ENCODE data around the gene SDK2.

DNA sequence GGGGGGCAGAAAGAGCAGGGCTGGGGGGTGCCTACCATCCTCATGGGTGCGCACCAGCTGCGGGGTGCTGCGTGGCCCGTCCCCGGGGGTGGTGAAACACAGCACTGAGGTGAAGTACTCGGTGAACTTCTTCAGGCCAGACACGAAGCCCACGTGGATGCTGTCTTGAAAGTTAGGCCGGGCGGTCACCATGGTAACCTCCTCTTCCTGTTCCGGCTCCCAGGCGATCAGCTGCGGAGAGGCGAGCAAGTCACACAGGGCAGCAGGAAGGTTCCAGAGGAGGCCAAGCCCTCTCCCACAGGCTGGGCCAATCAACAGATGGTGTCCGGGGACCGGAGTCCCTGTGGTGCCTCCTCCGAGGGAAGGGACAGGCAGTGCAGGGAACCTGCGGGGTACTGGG is 242.3 kb downstream of the SDK2 start:
- TF ChIP-seq, protein P1, sequence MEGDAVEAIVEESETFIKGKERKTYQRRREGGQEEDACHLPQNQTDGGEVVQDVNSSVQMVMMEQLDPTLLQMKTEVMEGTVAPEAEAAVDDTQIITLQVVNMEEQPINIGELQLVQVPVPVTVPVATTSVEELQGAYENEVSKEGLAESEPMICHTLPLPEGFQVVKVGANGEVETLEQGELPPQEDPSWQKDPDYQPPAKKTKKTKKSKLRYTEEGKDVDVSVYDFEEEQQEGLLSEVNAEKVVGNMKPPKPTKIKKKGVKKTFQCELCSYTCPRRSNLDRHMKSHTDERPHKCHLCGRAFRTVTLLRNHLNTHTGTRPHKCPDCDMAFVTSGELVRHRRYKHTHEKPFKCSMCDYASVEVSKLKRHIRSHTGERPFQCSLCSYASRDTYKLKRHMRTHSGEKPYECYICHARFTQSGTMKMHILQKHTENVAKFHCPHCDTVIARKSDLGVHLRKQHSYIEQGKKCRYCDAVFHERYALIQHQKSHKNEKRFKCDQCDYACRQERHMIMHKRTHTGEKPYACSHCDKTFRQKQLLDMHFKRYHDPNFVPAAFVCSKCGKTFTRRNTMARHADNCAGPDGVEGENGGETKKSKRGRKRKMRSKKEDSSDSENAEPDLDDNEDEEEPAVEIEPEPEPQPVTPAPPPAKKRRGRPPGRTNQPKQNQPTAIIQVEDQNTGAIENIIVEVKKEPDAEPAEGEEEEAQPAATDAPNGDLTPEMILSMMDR (IDR thresholded peaks at IDR 0.05), result no peak
- TF ChIP-seq POLR2A (IDR thresholded peaks at IDR 0.05), result no peak

Data from Peyer's patch (tissue), 4 donors.